DOHH2 (cell line): ENCODE results near the gene CAPS.

Experiments
- EZH2phosphoT487 ChIP-seq: fragments of 200-600 bp; sonication (generic); IDR thresholded peaks from 2 replicates; pipeline ENCODE4 v1.6.1; 2017; ENCODE audit warnings: borderline replicate concordance, mild to moderate bottlenecking, antibody characterized with exemption, low read length, moderate library complexity, mixed read lengths
- TF ChIP-seq, protein P1 (sequence below): fragments of 200-600 bp; sonication (generic); IDR thresholded peaks from one replicate; pipeline ENCODE4 v1.5.1; 2014; ENCODE audit warnings: antibody characterized with exemption, mild to moderate bottlenecking, low read depth, low read length; ENCODE audit not compliant: poor library complexity, severe bottlenecking

DNA sequence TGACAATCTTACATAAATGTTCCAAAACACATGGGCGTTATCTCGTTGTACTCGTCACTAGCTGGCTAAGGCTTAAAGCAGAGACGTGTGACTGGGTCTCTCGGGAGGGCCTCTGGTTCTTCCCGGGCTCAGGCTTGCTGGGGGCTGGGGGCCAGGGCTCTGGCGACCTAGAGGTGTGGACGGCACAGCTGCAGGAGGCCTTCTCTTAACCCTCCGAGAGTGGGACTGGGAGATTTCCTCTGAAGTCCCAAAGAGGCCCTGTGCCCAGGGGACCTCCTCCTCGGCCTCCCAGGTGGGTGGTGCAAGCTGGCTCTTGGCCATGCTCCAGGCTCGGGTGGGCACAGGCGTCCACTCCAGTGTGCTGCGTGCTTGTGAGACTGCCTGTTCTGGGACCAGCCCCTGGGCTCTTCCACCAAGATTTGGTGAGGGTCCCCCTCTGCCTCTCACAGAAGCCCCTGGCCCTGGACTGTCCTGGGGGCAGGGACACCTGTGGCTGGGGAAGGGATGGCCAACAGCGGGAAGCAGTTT lies 2.2 kb downstream of the CAPS start:
- TF ChIP-seq, protein P1, sequence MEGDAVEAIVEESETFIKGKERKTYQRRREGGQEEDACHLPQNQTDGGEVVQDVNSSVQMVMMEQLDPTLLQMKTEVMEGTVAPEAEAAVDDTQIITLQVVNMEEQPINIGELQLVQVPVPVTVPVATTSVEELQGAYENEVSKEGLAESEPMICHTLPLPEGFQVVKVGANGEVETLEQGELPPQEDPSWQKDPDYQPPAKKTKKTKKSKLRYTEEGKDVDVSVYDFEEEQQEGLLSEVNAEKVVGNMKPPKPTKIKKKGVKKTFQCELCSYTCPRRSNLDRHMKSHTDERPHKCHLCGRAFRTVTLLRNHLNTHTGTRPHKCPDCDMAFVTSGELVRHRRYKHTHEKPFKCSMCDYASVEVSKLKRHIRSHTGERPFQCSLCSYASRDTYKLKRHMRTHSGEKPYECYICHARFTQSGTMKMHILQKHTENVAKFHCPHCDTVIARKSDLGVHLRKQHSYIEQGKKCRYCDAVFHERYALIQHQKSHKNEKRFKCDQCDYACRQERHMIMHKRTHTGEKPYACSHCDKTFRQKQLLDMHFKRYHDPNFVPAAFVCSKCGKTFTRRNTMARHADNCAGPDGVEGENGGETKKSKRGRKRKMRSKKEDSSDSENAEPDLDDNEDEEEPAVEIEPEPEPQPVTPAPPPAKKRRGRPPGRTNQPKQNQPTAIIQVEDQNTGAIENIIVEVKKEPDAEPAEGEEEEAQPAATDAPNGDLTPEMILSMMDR: no peak
- TF ChIP-seq EZH2phosphoT487: no peak
